A549 (cell line): ENCODE results near the gene CCN6. TPM values are rescaled to one million over a fixed set of nuclear protein-coding genes. Genes with fewer than 3 reads are reported as not detected.

Experiments
- ATAC-seq, 2 experiments: fragments of 200-7000 bp in 1 of 2; fragments of >200 bp in 1 of 2; cut with Nextera tagmentation in 1 of 2; cut with Tn5 transposase in 1 of 2; 3 replicates each; pipeline versions ENCODE4 v1.8.0 to v1.9.1; 2018 to 2020; ENCODE audit warnings: mild to moderate bottlenecking in 1 of 2, moderate library complexity in 1 of 2
- CTCF ChIA-PET: fragments of 300-600 bp; sonication (Branson Sonifier 250); formaldehyde crosslinking; extraction: SDS; loops from one replicate; lab custom pipeline; 2021; ENCODE audit warnings: antibody characterized with exemption, inconsistent platforms; lab: Yijun Ruan, JAX
- POLR2A ChIA-PET: fragments of 350-600 bp; formaldehyde crosslinking; extraction: SDS; loops from one replicate; lab custom pipeline; 2021; ENCODE audit warnings: antibody characterized with exemption, inconsistent platforms; lab: Yijun Ruan, JAX
- DNase-seq, 2 experiments: peaks; one replicate each; pipeline versions ENCODE4 v3.0.0 to v3.0.0-alpha.2; 2011 to 2016; ENCODE audit warnings: low read depth in 1 of 2, low spot score in 1 of 2
- FAIRE-seq: peaks from 2 replicates; lab custom pipeline; 2011; peaks lifted over from hg19 to GRCh38; lab: Jason Lieb, UNC
- H3K27ac ChIP-seq, 2 experiments: fragments of >200 bp; sonication (Bioruptor Twin); formaldehyde crosslinking; 3 replicates each; pipeline ENCODE4 v1.5.1; 2016 to 2017
- H3K4me1 ChIP-seq: fragments of >200 bp; sonication (Bioruptor Twin); formaldehyde crosslinking; 3 replicates; pipeline ENCODE4 v1.6.1; 2016
- H3K4me2 ChIP-seq: fragments of >200 bp; sonication (Bioruptor Twin); formaldehyde crosslinking; 3 replicates; pipeline ENCODE4 v1.6.1; 2016
- H3K4me3 ChIP-seq: fragments of >200 bp; sonication (Bioruptor Twin); formaldehyde crosslinking; 3 replicates; pipeline ENCODE4 v1.5.1; 2016
- H3K9me3 ChIP-seq: fragments of >200 bp; sonication (Bioruptor Twin); formaldehyde crosslinking; 3 replicates; pipeline ENCODE4 v1.6.1; 2016
- CBX2 ChIP-seq: fragments of 200-600 bp; sonication (generic); IDR thresholded peaks from 2 replicates; pipeline ENCODE4 v1.6.1; 2016; ENCODE audit warnings: low read depth, mild to moderate bottlenecking, borderline replicate concordance
- CEBPB ChIP-seq, 2 experiments: fragments of >200 bp in 1 of 2; sonication (Bioruptor Twin) in 1 of 2; formaldehyde crosslinking in 1 of 2; IDR thresholded peaks; 2 replicates each; pipeline ENCODE4 v1.6.1; 2012 to 2016
- CHD4 ChIP-seq: fragments of 200-600 bp; sonication (generic); IDR thresholded peaks from 2 replicates; pipeline ENCODE4 v1.6.1; 2016; ENCODE audit warnings: antibody characterized with exemption, mild to moderate bottlenecking, borderline replicate concordance
- EHF ChIP-seq: fragments of 250-450 bp; sonication (Bioruptor Pico); IDR thresholded peaks from 2 replicates; pipeline ENCODE4 v1.5.0; 2020; ENCODE audit warnings: mild to moderate bottlenecking
- EHMT2 ChIP-seq: fragments of 200-600 bp; sonication (generic); IDR thresholded peaks from 2 replicates; pipeline ENCODE4 v1.6.1; 2016; ENCODE audit warnings: antibody characterized with exemption, low read depth, mild to moderate bottlenecking, moderate library complexity
- FOXS1 ChIP-seq: fragments of 250-450 bp; sonication (Bioruptor Pico); IDR thresholded peaks from 2 replicates; pipeline ENCODE4 v1.5.0; 2020; ENCODE audit warnings: mild to moderate bottlenecking, moderate library complexity
- HOXA7 ChIP-seq: fragments of 250-450 bp; sonication (Bioruptor Pico); IDR thresholded peaks from 2 replicates; pipeline ENCODE4 v1.5.0; 2020; ENCODE audit warnings: mild to moderate bottlenecking, moderate library complexity
- JUN ChIP-seq, 2 experiments: fragments of >200 bp; sonication (Bioruptor Twin); formaldehyde crosslinking; IDR thresholded peaks; 2 replicates in 1 of 2; 3 replicates in 1 of 2; pipeline ENCODE4 v1.6.1; 2016 to 2017
- JUNB ChIP-seq: fragments of >200 bp; sonication (Bioruptor Twin); formaldehyde crosslinking; IDR thresholded peaks from 2 replicates; pipeline ENCODE4 v1.6.1; 2016
- KDM1A ChIP-seq: fragments of 200-600 bp; sonication (generic); IDR thresholded peaks from 2 replicates; pipeline ENCODE4 v1.6.1; 2016; ENCODE audit warnings: low read depth, mild to moderate bottlenecking
- KDM5A ChIP-seq: fragments of 200-600 bp; sonication (generic); IDR thresholded peaks from 2 replicates; pipeline ENCODE4 v1.6.1; 2016; ENCODE audit warnings: antibody characterized with exemption, mild to moderate bottlenecking
- MAFK ChIP-seq: fragments of 450-650 bp; IDR thresholded peaks from 2 replicates; pipeline ENCODE4 v1.6.1; 2014; ENCODE audit not compliant: partially characterized antibody
- PHF8 ChIP-seq: fragments of 200-600 bp; sonication (generic); IDR thresholded peaks from 2 replicates; pipeline ENCODE4 v1.6.1; 2016; ENCODE audit warnings: low read depth, mild to moderate bottlenecking, antibody characterized with exemption, moderate library complexity, borderline replicate concordance
- POLR2AphosphoS2 ChIP-seq: conservative IDR thresholded peaks from 2 replicates; pipeline ENCODE4 v1.6.1; 2012; ENCODE audit warnings: low read length, improper control_type of control experiment, inconsistent platforms
- RAD21 ChIP-seq, 2 experiments: fragments of >200 bp in 1 of 2; sonication (Bioruptor Twin) in 1 of 2; formaldehyde crosslinking in 1 of 2; IDR thresholded peaks in 1 of 2; conservative IDR thresholded peaks in 1 of 2; 2 replicates in 1 of 2; 3 replicates in 1 of 2; pipeline ENCODE4 v1.6.1; 2012 to 2018; ENCODE audit warnings: inconsistent platforms in 1 of 2
- RFX5 ChIP-seq: fragments of 450-650 bp; IDR thresholded peaks from 2 replicates; pipeline ENCODE4 v1.7.1; 2014; ENCODE audit warnings: antibody characterized with exemption, mild to moderate bottlenecking, moderate library complexity
- RNF2 ChIP-seq: fragments of 200-600 bp; sonication (generic); IDR thresholded peaks from 2 replicates; pipeline ENCODE4 v1.6.1; 2016; ENCODE audit warnings: low read depth, mild to moderate bottlenecking, antibody characterized with exemption, moderate library complexity, borderline replicate concordance
- SMC3 ChIP-seq: fragments of >200 bp; sonication (Bioruptor Twin); formaldehyde crosslinking; IDR thresholded peaks from 3 replicates; pipeline ENCODE4 v1.6.1; 2018; ENCODE audit warnings: inconsistent platforms
- SREBF2 ChIP-seq: fragments of 450-650 bp; IDR thresholded peaks from 2 replicates; pipeline ENCODE4 v1.6.1; 2014; ENCODE audit warnings: mild to moderate bottlenecking, moderate library complexity
- TP53 ChIP-seq: fragments of 250-450 bp; sonication (Bioruptor Pico); IDR thresholded peaks from 2 replicates; pipeline ENCODE4 v1.5.0; 2021; ENCODE audit warnings: mild to moderate bottlenecking, moderate library complexity
- ZFP36 ChIP-seq: fragments of 450-650 bp; IDR thresholded peaks from 2 replicates; pipeline ENCODE4 v1.6.1; 2014; ENCODE audit warnings: borderline replicate concordance; ENCODE audit not compliant: partially characterized antibody
- ZSCAN20 ChIP-seq: fragments of 250-450 bp; sonication (Bioruptor Pico); IDR thresholded peaks from 2 replicates; pipeline ENCODE4 v1.8.0; 2022; ENCODE audit warnings: mild to moderate bottlenecking, moderate library complexity
- WGBS: methylation state at CpG from one replicate; pipeline ENCODE4 v1.1.6; 2017; ENCODE audit errors: missing lambda C conversion rate; 5-methylcytosine and 5-hydroxymethylcytosine counted together
- polyA plus RNA-seq, 4 experiments: library from polyadenylated mRNA; depleted of rRNA in 3 of 4; stranded (reverse); fragments of >200 nt; fragmentation: RNase III in 1 of 4; extraction: RNeasy Plus Mini Kit Qiagen cat#74134 plus additional on column Dnase treatment in 1 of 4; gene quantifications; 2 replicates in 3 of 4; 3 replicates in 1 of 4; pipeline ENCODE4 v1.2.3, GENCODE V29; 2011 to 2017
- TF ChIP-seq, protein P1 (sequence below): IDR thresholded peaks from 2 replicates; pipeline ENCODE4 v1.6.1; 2012; ENCODE audit warnings: low read depth, borderline replicate concordance
- TF ChIP-seq, protein P2 (sequence below): IDR thresholded peaks from 2 replicates; pipeline ENCODE4 v1.6.1; 2012
- TF ChIP-seq, protein P3 (sequence below): fragments of 200-600 bp; sonication (generic); IDR thresholded peaks from 2 replicates; pipeline ENCODE4 v1.6.1; 2016; ENCODE audit warnings: antibody characterized with exemption, mild to moderate bottlenecking, moderate library complexity
- TF ChIP-seq, protein P4 (sequence below): fragments of 250-450 bp; sonication (Bioruptor Pico); IDR thresholded peaks from 2 replicates; pipeline ENCODE4 v1.5.0; 2020; ENCODE audit warnings: low read depth, mild to moderate bottlenecking, moderate library complexity
- TF ChIP-seq, protein P5 (sequence below): fragments of 150-350 bp; IDR thresholded peaks from 2 replicates; pipeline ENCODE4 v1.6.1; 2014; ENCODE audit warnings: low read depth, mild to moderate bottlenecking, low read length

The CCN6 gene
- polyA plus RNA-seq, 2 of the 4 experiments (the other 2 are of a cell fraction) = not detected

DNA sequence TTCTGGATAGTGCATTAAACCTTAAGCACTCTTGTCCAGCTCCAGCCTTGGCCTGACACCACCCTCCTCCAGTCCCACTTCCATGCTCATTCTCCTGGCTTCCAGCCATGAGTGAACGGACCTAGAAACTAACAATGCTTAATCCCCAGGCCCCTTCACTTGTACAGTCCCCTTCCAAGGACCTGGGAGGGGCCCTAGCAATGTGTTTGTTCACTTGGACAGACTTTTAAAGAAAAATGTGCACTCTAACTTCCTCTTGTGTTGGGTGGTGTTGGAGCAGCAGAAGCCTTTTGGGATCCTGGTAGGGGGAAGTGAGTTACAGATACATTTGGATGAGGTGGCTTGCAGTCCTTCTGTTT lies 48.9 kb upstream of the CCN6 start:
- Histone ChIP-seq H3K4me2 (no peak overlapping the region), H3K4me3 (no peak overlapping the region), H3K9me3 (no peaks in the 10 kb centered on the region), H3K4me1 (no peaks in the 10 kb centered on the region), H3K27ac (no peak overlapping the region)
- WGBS = 0% methylated on average over 1 of the region's 1 CpG
- FAIRE-seq (no peak), ATAC-seq (no peak), DNase-seq (no peak)
- POLR2A ChIA-PET = no interaction called here
- CTCF ChIA-PET = no interaction called here
- TF ChIP-seq FOXS1 (CRISPR knock-in tag) (no peak), RNF2 (no peak), CBX2 (no peak), KDM5A (no peak), HOXA7 (CRISPR knock-in tag) (no peak), CHD4 (no peak), ZSCAN20 (no peak), RAD21 (conservative IDR thresholded peaks at IDR 0.05 in 1 of 2, IDR thresholded peaks at IDR 0.05 in 1 of 2) (no peak), POLR2AphosphoS2 (no peak), JUNB (no peak)
- TF ChIP-seq, protein P1, sequence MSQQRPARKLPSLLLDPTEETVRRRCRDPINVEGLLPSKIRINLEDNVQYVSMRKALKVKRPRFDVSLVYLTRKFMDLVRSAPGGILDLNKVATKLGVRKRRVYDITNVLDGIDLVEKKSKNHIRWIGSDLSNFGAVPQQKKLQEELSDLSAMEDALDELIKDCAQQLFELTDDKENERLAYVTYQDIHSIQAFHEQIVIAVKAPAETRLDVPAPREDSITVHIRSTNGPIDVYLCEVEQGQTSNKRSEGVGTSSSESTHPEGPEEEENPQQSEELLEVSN = no peak
- TF ChIP-seq, protein P2, sequence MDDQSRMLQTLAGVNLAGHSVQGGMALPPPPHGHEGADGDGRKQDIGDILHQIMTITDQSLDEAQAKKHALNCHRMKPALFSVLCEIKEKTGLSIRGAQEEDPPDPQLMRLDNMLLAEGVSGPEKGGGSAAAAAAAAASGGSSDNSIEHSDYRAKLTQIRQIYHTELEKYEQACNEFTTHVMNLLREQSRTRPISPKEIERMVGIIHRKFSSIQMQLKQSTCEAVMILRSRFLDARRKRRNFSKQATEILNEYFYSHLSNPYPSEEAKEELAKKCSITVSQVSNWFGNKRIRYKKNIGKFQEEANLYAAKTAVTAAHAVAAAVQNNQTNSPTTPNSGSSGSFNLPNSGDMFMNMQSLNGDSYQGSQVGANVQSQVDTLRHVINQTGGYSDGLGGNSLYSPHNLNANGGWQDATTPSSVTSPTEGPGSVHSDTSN = no peak

DNA sequence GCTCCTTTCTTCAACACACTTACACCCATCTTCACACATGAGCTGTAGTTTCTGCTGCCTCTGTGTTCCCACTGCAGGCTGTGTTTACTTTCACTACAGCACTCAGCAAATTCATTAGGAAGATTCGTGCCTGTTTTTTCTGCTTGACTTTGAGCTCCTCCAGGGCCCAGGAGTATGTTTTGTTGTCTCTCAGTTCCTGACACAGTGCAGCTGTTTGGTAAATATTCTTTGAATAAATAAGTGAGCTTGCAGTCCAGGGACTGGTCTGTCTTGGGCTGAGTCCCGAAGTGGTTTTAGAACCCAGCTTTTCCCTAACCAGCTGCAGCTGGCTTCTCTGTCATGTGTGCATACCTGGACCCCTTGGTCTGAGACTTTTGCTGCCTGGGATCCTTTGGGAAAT lies 46.6 kb upstream of the CCN6 start:
- no peak for FAIRE-seq
- no peak for TF ChIP-seq TP53 (CRISPR knock-in tag)
- no peaks in the 10 kb centered on the region for H3K4me1 ChIP-seq
- ATAC-seq = no peak
- WGBS = 6% methylated on average over 2 of the region's 2 CpGs
- H3K4me3 ChIP-seq = no peak overlapping the region
- H3K27ac ChIP-seq = no peak overlapping the region
- ChIA-PET CTCF (interaction anchor here (0.8 to 1.1 kb wide), 3 partner anchors 10 to 36 kb away, joined by 3 read pairs; no protein-coding TSS in a partner anchor), POLR2A (no interaction called here)
- no peak for DNase-seq
- H3K9me3 ChIP-seq = no peaks in the 10 kb centered on the region
- no peak overlapping the region for H3K4me2 ChIP-seq

DNA sequence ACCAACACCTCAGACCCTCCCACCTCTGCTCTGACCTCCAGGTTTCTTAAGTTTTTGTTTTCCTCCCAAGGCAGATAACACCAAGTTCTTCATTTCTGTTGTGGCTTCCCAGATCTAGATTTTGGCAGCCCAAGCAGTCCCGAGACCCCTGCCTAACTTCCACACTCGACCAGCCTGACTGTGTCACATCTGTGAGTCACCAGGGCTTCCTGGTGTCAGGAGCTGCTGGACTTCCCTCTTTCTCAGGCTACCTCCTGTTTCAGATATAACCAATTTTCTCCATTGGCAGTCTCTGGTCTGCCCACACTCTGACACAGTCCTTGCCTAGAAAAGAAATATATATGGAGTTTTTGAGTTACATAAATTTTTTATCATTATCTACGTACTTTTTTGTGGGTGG lies 46.1 kb upstream of the CCN6 start:
- no peak for ATAC-seq
- Histone ChIP-seq H3K4me2 (no peak overlapping the region), H3K27ac (no peak overlapping the region), H3K9me3 (no peaks in the 10 kb centered on the region), H3K4me1 (no peaks in the 10 kb centered on the region), H3K4me3 (no peak overlapping the region)
- TF ChIP-seq JUNB = no peak
- TF ChIP-seq, protein P1 = no peak
- TF ChIP-seq, protein P3, sequence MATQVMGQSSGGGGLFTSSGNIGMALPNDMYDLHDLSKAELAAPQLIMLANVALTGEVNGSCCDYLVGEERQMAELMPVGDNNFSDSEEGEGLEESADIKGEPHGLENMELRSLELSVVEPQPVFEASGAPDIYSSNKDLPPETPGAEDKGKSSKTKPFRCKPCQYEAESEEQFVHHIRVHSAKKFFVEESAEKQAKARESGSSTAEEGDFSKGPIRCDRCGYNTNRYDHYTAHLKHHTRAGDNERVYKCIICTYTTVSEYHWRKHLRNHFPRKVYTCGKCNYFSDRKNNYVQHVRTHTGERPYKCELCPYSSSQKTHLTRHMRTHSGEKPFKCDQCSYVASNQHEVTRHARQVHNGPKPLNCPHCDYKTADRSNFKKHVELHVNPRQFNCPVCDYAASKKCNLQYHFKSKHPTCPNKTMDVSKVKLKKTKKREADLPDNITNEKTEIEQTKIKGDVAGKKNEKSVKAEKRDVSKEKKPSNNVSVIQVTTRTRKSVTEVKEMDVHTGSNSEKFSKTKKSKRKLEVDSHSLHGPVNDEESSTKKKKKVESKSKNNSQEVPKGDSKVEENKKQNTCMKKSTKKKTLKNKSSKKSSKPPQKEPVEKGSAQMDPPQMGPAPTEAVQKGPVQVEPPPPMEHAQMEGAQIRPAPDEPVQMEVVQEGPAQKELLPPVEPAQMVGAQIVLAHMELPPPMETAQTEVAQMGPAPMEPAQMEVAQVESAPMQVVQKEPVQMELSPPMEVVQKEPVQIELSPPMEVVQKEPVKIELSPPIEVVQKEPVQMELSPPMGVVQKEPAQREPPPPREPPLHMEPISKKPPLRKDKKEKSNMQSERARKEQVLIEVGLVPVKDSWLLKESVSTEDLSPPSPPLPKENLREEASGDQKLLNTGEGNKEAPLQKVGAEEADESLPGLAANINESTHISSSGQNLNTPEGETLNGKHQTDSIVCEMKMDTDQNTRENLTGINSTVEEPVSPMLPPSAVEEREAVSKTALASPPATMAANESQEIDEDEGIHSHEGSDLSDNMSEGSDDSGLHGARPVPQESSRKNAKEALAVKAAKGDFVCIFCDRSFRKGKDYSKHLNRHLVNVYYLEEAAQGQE = no peak
- TF ChIP-seq MAFK = no peak
- no peak for TF ChIP-seq SMC3
- TF ChIP-seq KDM1A = no peak
- no peak for TF ChIP-seq PHF8
- TF ChIP-seq CBX2 = no peak
- TF ChIP-seq ZFP36 = no peak
- no peak for TF ChIP-seq CEBPB (IDR thresholded peaks at IDR 0.05)
- TF ChIP-seq, protein P4, sequence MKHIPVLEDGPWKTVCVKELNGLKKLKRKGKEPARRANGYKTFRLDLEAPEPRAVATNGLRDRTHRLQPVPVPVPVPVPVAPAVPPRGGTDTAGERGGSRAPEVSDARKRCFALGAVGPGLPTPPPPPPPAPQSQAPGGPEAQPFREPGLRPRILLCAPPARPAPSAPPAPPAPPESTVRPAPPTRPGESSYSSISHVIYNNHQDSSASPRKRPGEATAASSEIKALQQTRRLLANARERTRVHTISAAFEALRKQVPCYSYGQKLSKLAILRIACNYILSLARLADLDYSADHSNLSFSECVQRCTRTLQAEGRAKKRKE (CRISPR knock-in tag) = no peak
- TF ChIP-seq, protein P5, sequence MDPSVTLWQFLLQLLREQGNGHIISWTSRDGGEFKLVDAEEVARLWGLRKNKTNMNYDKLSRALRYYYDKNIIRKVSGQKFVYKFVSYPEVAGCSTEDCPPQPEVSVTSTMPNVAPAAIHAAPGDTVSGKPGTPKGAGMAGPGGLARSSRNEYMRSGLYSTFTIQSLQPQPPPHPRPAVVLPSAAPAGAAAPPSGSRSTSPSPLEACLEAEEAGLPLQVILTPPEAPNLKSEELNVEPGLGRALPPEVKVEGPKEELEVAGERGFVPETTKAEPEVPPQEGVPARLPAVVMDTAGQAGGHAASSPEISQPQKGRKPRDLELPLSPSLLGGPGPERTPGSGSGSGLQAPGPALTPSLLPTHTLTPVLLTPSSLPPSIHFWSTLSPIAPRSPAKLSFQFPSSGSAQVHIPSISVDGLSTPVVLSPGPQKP = no peak
- no peak for TF ChIP-seq SREBF2
- no peak for TF ChIP-seq POLR2AphosphoS2
- TF ChIP-seq KDM5A = no peak
- no peak for TF ChIP-seq RFX5
- no peak for TF ChIP-seq JUN (IDR thresholded peaks at IDR 0.05)
- TF ChIP-seq EHF = no peak
- TF ChIP-seq EHMT2 = no peak
- CTCF ChIA-PET = interaction anchor here (0.8 to 1.1 kb wide), 5 partner anchors 10 to 36 kb away, joined by 3 read pairs; no protein-coding TSS in a partner anchor
- WGBS = 44% methylated on average over 3 of the region's 3 CpGs
- POLR2A ChIA-PET = no interaction called here
- DNase-seq = no peak
- FAIRE-seq = no peak
